ENCODE measurements around the gene ZNF524.

Gene ZNF524

GRCh38 chr19:55646889-55647731 lies 47.0 kb downstream of the ZNF524 start:
- peak overlapping the region; percentile 75 for H3K56ac ChIP-seq (ENCODE audit: low read length)
- no peak overlapping the region for H3K23ac ChIP-seq (ENCODE audit: low read length)
- WGBS (ENCODE audit: extremely low coverage, insufficient coverage, low lambda C conversion rate): no CpG with 5 or more reads among the region's 14 CpGs
- no peak overlapping the region for H3K27ac ChIP-seq (ENCODE audit: low read depth, low read length)
- peak overlapping the region; percentile 75 for H3K4me3 ChIP-seq (ENCODE audit: low read length)
- peaks cover 20% of the 10 kb centered on the region for H3K79me2 ChIP-seq (ENCODE audit: control insufficient read depth, insufficient read depth, low read length)
- H2BK120ac ChIP-seq (ENCODE audit: low read depth, low read length): no peak overlapping the region
- H2BK5ac ChIP-seq (ENCODE audit: low read length): no peak overlapping the region
- peak overlapping the region; percentile 95 for H3K9ac ChIP-seq (ENCODE audit: low read length)
- no peak overlapping the region for H4K8ac ChIP-seq (ENCODE audit: low read depth, low read length)
- H2AK5ac ChIP-seq (ENCODE audit: low read length): no peak overlapping the region
- no peaks in the 10 kb centered on the region for H3K27me3 ChIP-seq (ENCODE audit: insufficient read depth, low read length, poor library complexity)
- peak overlapping the region; percentile 34 for H3K4me2 ChIP-seq (ENCODE audit: low read length)
- H2BK15ac ChIP-seq (replicated peaks; ENCODE audit: low read depth): no peak overlapping the region
- H3K18ac ChIP-seq (ENCODE audit: low read length): peak overlapping the region; percentile 5
- DNase-seq: no peak
- H3K79me1 ChIP-seq (ENCODE audit: low read length): peaks cover 8% of the 10 kb centered on the region
- no peaks in the 10 kb centered on the region for H3K4me1 ChIP-seq (ENCODE audit: control insufficient read depth, low read depth, low read length)
- no peak overlapping the region for H4K5ac ChIP-seq (ENCODE audit: low read length)
- H3K36me3 ChIP-seq (ENCODE audit: control insufficient read depth, insufficient read depth, low read length): peaks cover 7% of the 10 kb centered on the region
- H3K4ac ChIP-seq (ENCODE audit: low read depth, low read length): peak overlapping the region; percentile 73

- WGBS (ENCODE audit: extremely low coverage, insufficient coverage, low lambda C conversion rate): no CpG with 5 or more reads among the region's 87 CpGs
These were observed 47.9 kb downstream of the ZNF524 start, which contains the start of gene CCDC106 for GRCh38 chr19:55647732-55648584. Gene CCDC106, plus strand, starts transcription at chr19:55648212. Its CDS starts 835 bp downstream, at chr19:55649047.

GRCh38 chr19:55648585-55649267 lies 48.6 kb downstream of the ZNF524 start:
- Histone ChIP-seq H3K4me2 (ENCODE audit: low read length) (peak overlapping the region; percentile 43), H3K4me1 (ENCODE audit: control insufficient read depth, low read depth, low read length) (no peaks in the 10 kb centered on the region), H3K4me3 (ENCODE audit: low read length) (peak overlapping the region; percentile 75), H3K18ac (ENCODE audit: low read length) (peak overlapping the region; percentile 57), H3K79me1 (ENCODE audit: low read length) (peaks cover 8% of the 10 kb centered on the region), H3K9ac (ENCODE audit: low read length) (peak overlapping the region; percentile 95), H3K79me2 (ENCODE audit: control insufficient read depth, insufficient read depth, low read length) (peaks cover 20% of the 10 kb centered on the region), H3K56ac (ENCODE audit: low read length) (peak overlapping the region; percentile 95), H4K5ac (ENCODE audit: low read length) (no peak overlapping the region), H4K8ac (ENCODE audit: low read depth, low read length) (no peak overlapping the region), H3K36me3 (ENCODE audit: control insufficient read depth, insufficient read depth, low read length) (peaks cover 7% of the 10 kb centered on the region), H3K4ac (ENCODE audit: low read depth, low read length) (no peak overlapping the region), H2BK15ac (replicated peaks; ENCODE audit: low read depth) (no peak overlapping the region), H2BK120ac (ENCODE audit: low read depth, low read length) (no peak overlapping the region), H3K27ac (ENCODE audit: low read depth, low read length) (no peak overlapping the region), H2BK5ac (ENCODE audit: low read length) (no peak overlapping the region), H3K23ac (ENCODE audit: low read length) (no peak overlapping the region), H2AK5ac (ENCODE audit: low read length) (no peak overlapping the region), H3K27me3 (ENCODE audit: insufficient read depth, low read length, poor library complexity) (no peaks in the 10 kb centered on the region)
- WGBS (ENCODE audit: extremely low coverage, insufficient coverage, low lambda C conversion rate): no CpG with 5 or more reads among the region's 25 CpGs
- DNase-seq: no peak

More at GRCh38 chr19:55647732-55648584, 47.9 kb downstream of the ZNF524 start, which contains the start of gene CCDC106:
- peaks cover 7% of the 10 kb centered on the region for H3K36me3 ChIP-seq (ENCODE audit: control insufficient read depth, insufficient read depth, low read length)
- no peaks in the 10 kb centered on the region for H3K27me3 ChIP-seq (ENCODE audit: insufficient read depth, low read length, poor library complexity)
- H3K79me1 ChIP-seq (ENCODE audit: low read length): peaks cover 8% of the 10 kb centered on the region
- H4K8ac ChIP-seq (ENCODE audit: low read depth, low read length): no peak within 1 kb of the TSS
- peak within 1 kb of the TSS; percentile 57 for H3K18ac ChIP-seq (ENCODE audit: low read length)
- no peak within 1 kb of the TSS for H4K5ac ChIP-seq (ENCODE audit: low read length)
- no peaks in the 10 kb centered on the region for H3K4me1 ChIP-seq (ENCODE audit: control insufficient read depth, low read depth, low read length)
- peak within 1 kb of the TSS; percentile 95 for H3K56ac ChIP-seq (ENCODE audit: low read length)
- H3K23ac ChIP-seq (ENCODE audit: low read length): no peak within 1 kb of the TSS
- H3K9ac ChIP-seq (ENCODE audit: low read length): peak within 1 kb of the TSS; percentile 95
- H2BK5ac ChIP-seq (ENCODE audit: low read length): no peak within 1 kb of the TSS
- peak within 1 kb of the TSS; percentile 75 for H3K4me2 ChIP-seq (ENCODE audit: low read length)
- H3K4ac ChIP-seq (ENCODE audit: low read depth, low read length): peak within 1 kb of the TSS; percentile 73
- H2BK15ac ChIP-seq (replicated peaks; ENCODE audit: low read depth): no peak within 1 kb of the TSS
- H2BK120ac ChIP-seq (ENCODE audit: low read depth, low read length): no peak within 1 kb of the TSS
- no peak within 1 kb of the TSS for H2AK5ac ChIP-seq (ENCODE audit: low read length)
- H3K27ac ChIP-seq (ENCODE audit: low read depth, low read length): peak within 1 kb of the TSS; percentile 31
- DNase-seq: peak; percentile 87
- peak within 1 kb of the TSS; percentile 75 for H3K4me3 ChIP-seq (ENCODE audit: low read length)
- H3K79me2 ChIP-seq (ENCODE audit: control insufficient read depth, insufficient read depth, low read length): peaks cover 20% of the 10 kb centered on the region

- peaks cover 12% of the 10 kb centered on the region for H3K79me2 ChIP-seq (ENCODE audit: control insufficient read depth, insufficient read depth, low read length)
- no peak overlapping the region for H3K56ac ChIP-seq (ENCODE audit: low read length)
- no peak for DNase-seq
- no peak overlapping the region for H2BK120ac ChIP-seq (ENCODE audit: low read depth, low read length)
- no peak overlapping the region for H4K8ac ChIP-seq (ENCODE audit: low read depth, low read length)
- peaks cover 6% of the 10 kb centered on the region for H3K36me3 ChIP-seq (ENCODE audit: control insufficient read depth, insufficient read depth, low read length)
- H2AK5ac ChIP-seq (ENCODE audit: low read length): no peak overlapping the region
- H3K4ac ChIP-seq (ENCODE audit: low read depth, low read length): no peak overlapping the region
- H3K9ac ChIP-seq (ENCODE audit: low read length): no peak overlapping the region
- no peak overlapping the region for H3K4me3 ChIP-seq (ENCODE audit: low read length)
- H4K5ac ChIP-seq (ENCODE audit: low read length): no peak overlapping the region
- H3K4me1 ChIP-seq (ENCODE audit: control insufficient read depth, low read depth, low read length): no peaks in the 10 kb centered on the region
- H3K4me2 ChIP-seq (ENCODE audit: low read length): no peak overlapping the region
- H3K27ac ChIP-seq (ENCODE audit: low read depth, low read length): no peak overlapping the region
- no peak overlapping the region for H2BK5ac ChIP-seq (ENCODE audit: low read length)
- peaks cover 6% of the 10 kb centered on the region for H3K79me1 ChIP-seq (ENCODE audit: low read length)
- H3K18ac ChIP-seq (ENCODE audit: low read length): no peak overlapping the region
- WGBS (ENCODE audit: extremely low coverage, insufficient coverage, low lambda C conversion rate): no CpG with 5 or more reads among the region's 17 CpGs
- H2BK15ac ChIP-seq (replicated peaks; ENCODE audit: low read depth): no peak overlapping the region
- no peak overlapping the region for H3K23ac ChIP-seq (ENCODE audit: low read length)
- no peaks in the 10 kb centered on the region for H3K27me3 ChIP-seq (ENCODE audit: insufficient read depth, low read length, poor library complexity)
These were observed 49.4 kb downstream of the ZNF524 start for GRCh38 chr19:55649268-55650125.

- Histone ChIP-seq H3K27ac (ENCODE audit: low read depth, low read length) (no peak overlapping the region), H3K27me3 (ENCODE audit: insufficient read depth, low read length, poor library complexity) (no peaks in the 10 kb centered on the region), H3K36me3 (ENCODE audit: control insufficient read depth, insufficient read depth, low read length) (peaks cover under 1% of the 10 kb centered on the region), H2BK120ac (ENCODE audit: low read depth, low read length) (no peak overlapping the region), H3K4me3 (ENCODE audit: low read length) (no peak overlapping the region), H3K23ac (ENCODE audit: low read length) (no peak overlapping the region), H2BK5ac (ENCODE audit: low read length) (no peak overlapping the region), H3K56ac (ENCODE audit: low read length) (no peak overlapping the region), H3K9ac (ENCODE audit: low read length) (no peak overlapping the region), H4K8ac (ENCODE audit: low read depth, low read length) (no peak overlapping the region), H3K79me1 (ENCODE audit: low read length) (peaks cover 3% of the 10 kb centered on the region), H3K4me2 (ENCODE audit: low read length) (no peak overlapping the region), H4K5ac (ENCODE audit: low read length) (no peak overlapping the region), H2BK15ac (replicated peaks; ENCODE audit: low read depth) (no peak overlapping the region), H3K18ac (ENCODE audit: low read length) (no peak overlapping the region), H3K4ac (ENCODE audit: low read depth, low read length) (no peak overlapping the region), H2AK5ac (ENCODE audit: low read length) (no peak overlapping the region), H3K4me1 (ENCODE audit: control insufficient read depth, low read depth, low read length) (no peaks in the 10 kb centered on the region), H3K79me2 (ENCODE audit: control insufficient read depth, insufficient read depth, low read length) (peaks cover 5% of the 10 kb centered on the region)
- no peak for DNase-seq
- no CpG with 5 or more reads among the region's 4 CpGs for WGBS (ENCODE audit: extremely low coverage, insufficient coverage, low lambda C conversion rate)
These were observed 50.1 kb downstream of the ZNF524 start for GRCh38 chr19:55650126-55650557.

All from mesendoderm (in vitro differentiated cells).